B cell (primary cell): Measurements from ENCODE around the gene PDZD2. TPM values are rescaled to one million over a fixed set of nuclear protein-coding genes. Genes with fewer than 3 reads are reported as not detected.

Experiments used
- ATAC-seq: fragments of 200-7000 bp; cut with Tn5 transposase; one replicate; pipeline ENCODE4 v1.10.0; 2021; ENCODE audit warnings: low read depth, mild to moderate bottlenecking, moderate number of reproducible peaks, moderate library complexity
- CTCF ChIA-PET: fragments of 350-600 bp; sonication (Branson Sonifier 250); formaldehyde crosslinking; loops from one replicate; lab custom pipeline; 2021; ENCODE audit warnings: antibody characterized with exemption, inconsistent platforms; lab: Charles Lee
- POLR2A ChIA-PET: fragments of 350-600 bp; sonication (Branson Sonifier 250); formaldehyde crosslinking; loops from one replicate; lab custom pipeline; 2021; ENCODE audit warnings: antibody characterized with exemption; lab: Charles Lee
- DNase-seq: peaks from one replicate; pipeline ENCODE4 v3.0.0; 2013
- H2AFZ ChIP-seq: 2 replicates; pipeline ENCODE4 v1.6.1; 2012; ENCODE audit warnings: mild to moderate bottlenecking, low read depth, low read length; ENCODE audit not compliant: insufficient read depth, poor library complexity, severe bottlenecking
- H3K27ac ChIP-seq, 2 donors: 1 replicate in 1 of 2; 2 replicates in 1 of 2; pipeline ENCODE4 v1.5.1; 2012 to 2013; ENCODE audit warnings: low read length in 2 of 2, mild to moderate bottlenecking in 2 of 2, moderate library complexity in 1 of 2
- H3K27me3 ChIP-seq, 4 experiments: fragments of 200-600 bp in 1 of 4; sonication (generic) in 1 of 4; replicated peaks in 1 of 4; 1 replicate in 2 of 4; 2 replicates in 2 of 4; pipeline versions ENCODE4 v1.6.1 to v1.7.0; 2013 to 2016; ENCODE audit warnings: low read length in 3 of 4, mild to moderate bottlenecking in 2 of 4, mixed read lengths in 1 of 4, moderate library complexity in 1 of 4; ENCODE audit not compliant: insufficient read depth in 4 of 4, control insufficient read depth in 3 of 4; ENCODE audit errors: control extremely low read depth in 1 of 4
- H3K36me3 ChIP-seq, 2 experiments: replicated peaks in 1 of 2; 1 replicate in 1 of 2; 2 replicates in 1 of 2; pipeline versions ENCODE4 v1.6.1 to v1.7.1; 2013; ENCODE audit warnings: low read length in 1 of 2; ENCODE audit not compliant: insufficient read depth in 2 of 2, control insufficient read depth in 1 of 2; ENCODE audit errors: control extremely low read depth in 1 of 2, extremely low read depth in 1 of 2
- H3K4me1 ChIP-seq, 2 donors: fragments of 200-600 bp in 1 of 2; sonication (generic) in 1 of 2; 1 replicate in 1 of 2; 2 replicates in 1 of 2; pipeline versions ENCODE4 v1.5.1 to v1.6.1; 2013 to 2017; ENCODE audit warnings: low read length in 2 of 2; ENCODE audit not compliant: control insufficient read depth in 2 of 2, insufficient read depth in 2 of 2
- H3K4me2 ChIP-seq: replicated peaks from 2 replicates; pipeline ENCODE3; 2012; ENCODE audit warnings: mild to moderate bottlenecking, low read depth, low read length; ENCODE audit not compliant: poor library complexity, severe bottlenecking
- H3K4me3 ChIP-seq, 5 experiments: fragments of 200-600 bp in 1 of 5; sonication (generic) in 1 of 5; 1 replicate in 3 of 5; 2 replicates in 2 of 5; pipeline versions ENCODE4 v1.5.1 to v1.7.0; 2011 to 2016; ENCODE audit warnings: low read length in 4 of 5, mild to moderate bottlenecking in 4 of 5, low read depth in 2 of 5, control low read depth in 1 of 5, moderate library complexity in 1 of 5; ENCODE audit not compliant: insufficient read depth in 1 of 5; ENCODE audit errors: control extremely low read depth in 1 of 5, extremely low read depth in 1 of 5
- H3K79me2 ChIP-seq: fragments of 200-600 bp; sonication (generic); one replicate; pipeline ENCODE4 v1.6.0; 2016; ENCODE audit warnings: low read length; ENCODE audit not compliant: control insufficient read depth, insufficient read depth
- H3K9ac ChIP-seq: fragments of 200-600 bp; sonication (generic); 2 replicates; pipeline ENCODE4 v1.6.1; 2017; ENCODE audit warnings: mild to moderate bottlenecking, low read length, moderate library complexity
- H3K9me3 ChIP-seq, 3 donors: one replicate each; pipeline versions ENCODE4 v1.6.1 to v1.7.1; 2013; ENCODE audit warnings: low read length in 2 of 3; ENCODE audit not compliant: control insufficient read depth in 2 of 3, insufficient read depth in 1 of 3; ENCODE audit errors: control extremely low read depth in 1 of 3
- H4K20me1 ChIP-seq: 2 replicates; pipeline ENCODE4 v1.6.0; 2012; ENCODE audit warnings: mild to moderate bottlenecking, low read length; ENCODE audit not compliant: insufficient read depth, control insufficient read depth, poor library complexity, severe bottlenecking
- H3K27ac Mint-ChIP-seq: one replicate; pipeline ENCODE4 v1.8.0; 2021; ENCODE audit warnings: mixed read lengths
- H3K27me3 Mint-ChIP-seq: one replicate; pipeline ENCODE4 v1.8.0; 2021; ENCODE audit warnings: mixed read lengths
- H3K4me1 Mint-ChIP-seq: one replicate; pipeline ENCODE4 v1.8.0; 2021; ENCODE audit warnings: mixed read lengths
- H3K4me3 Mint-ChIP-seq: one replicate; pipeline ENCODE4 v1.8.0; 2021; ENCODE audit warnings: mixed read lengths
- H3K9me3 Mint-ChIP-seq: one replicate; pipeline ENCODE4 v1.8.0; 2022; ENCODE audit warnings: mixed read lengths; ENCODE audit not compliant: insufficient read depth
- CTCF ChIP-seq: fragments of 200-600 bp; IDR thresholded peaks from one replicate; pipeline ENCODE4 v1.8.0; 2022; ENCODE audit warnings: antibody characterized with exemption, mild to moderate bottlenecking
- EZH2 ChIP-seq: IDR thresholded peaks from 2 replicates; pipeline ENCODE4 v1.6.1; 2012; ENCODE audit warnings: borderline replicate concordance, low read depth, mild to moderate bottlenecking, moderate library complexity, low read length; ENCODE audit not compliant: insufficient read depth, poor library complexity, severe bottlenecking
- WGBS: methylation state at CpG from one replicate; pipeline ENCODE4 v1.1.5; 2013; ENCODE audit warnings: missing lambda C conversion rate; ENCODE audit not compliant: insufficient coverage; 5-methylcytosine and 5-hydroxymethylcytosine counted together
- intact Hi-C: fragments of 100-400 bp; cut with micrococcal nuclease; formaldehyde crosslinking; loops from one replicate; pipeline ENCODE4 v1.10.0; 2022
- polyA plus RNA-seq: library from polyadenylated mRNA; depleted of rRNA; stranded (reverse); fragments of >200 nt; gene quantifications from 2 replicates; pipeline ENCODE4 v1.2.3, GENCODE V29; 2012
- total RNA-seq, 2 donors: library from RNA; stranded (reverse); fragments of 120-200 nt in 1 of 2; gene quantifications; 1 replicate in 1 of 2; 2 replicates in 1 of 2; pipeline versions ENCODE4 v1.2.3 to v1.2.4, GENCODE V29; 2013 to 2022

The PDZD2 gene
- total and polyA plus RNA-seq, 2 donors (not counting 1 experiment from before 2014, with no cell fraction given): not detected

DNA sequence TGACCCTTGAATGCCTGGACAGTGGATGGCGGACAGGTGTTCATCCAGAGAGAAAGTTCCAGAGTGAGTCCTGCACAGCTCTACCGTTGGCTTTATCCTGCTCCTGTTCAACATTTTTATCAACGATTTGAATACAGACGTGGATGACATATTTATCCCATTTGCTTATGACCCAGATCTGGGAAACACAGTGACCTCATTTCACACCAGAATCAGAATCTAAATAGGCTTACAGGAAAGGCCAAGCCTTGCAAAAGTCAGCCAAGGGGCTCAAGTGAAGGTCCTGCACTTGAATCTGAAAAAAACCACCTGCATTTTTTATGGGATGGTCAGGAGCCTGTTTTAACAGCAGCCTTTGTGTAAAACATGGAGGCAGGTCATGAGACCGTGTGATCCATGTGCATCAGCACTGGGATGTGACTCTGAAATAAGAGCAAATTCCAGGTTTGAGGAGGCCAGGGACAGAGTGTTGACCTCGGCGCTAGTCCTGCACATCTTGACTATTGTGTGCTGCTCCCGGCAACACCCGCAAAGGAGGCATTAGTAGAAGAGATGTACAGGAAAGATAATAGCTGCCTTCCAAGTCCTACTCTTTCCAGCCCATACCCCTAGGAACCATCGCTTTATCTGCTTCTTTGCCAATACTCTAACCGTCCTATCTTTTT lies 18.5 kb downstream of the PDZD2 start:
- H2AFZ ChIP-seq: no peak overlapping the region
- H3K4me1 ChIP-seq: no peaks in the 10 kb centered on the region
- intact Hi-C loops: no loop called here
- Mint-ChIP-seq H3K27me3 (peaks cover 22% of the 10 kb centered on the region), H3K4me1 (no peaks in the 10 kb centered on the region), H3K4me3 (no peak overlapping the region), H3K27ac (no peak overlapping the region), H3K9me3 (no peaks in the 10 kb centered on the region)
- H3K27ac ChIP-seq: no peak overlapping the region
- no peaks in the 10 kb centered on the region for H3K79me2 ChIP-seq
- DNase-seq: no peak
- no peak overlapping the region for H3K4me2 ChIP-seq
- H3K27me3 ChIP-seq: no peaks in the 10 kb centered on the region
- ChIA-PET CTCF (no interaction called here), POLR2A (no interaction called here)
- TF ChIP-seq EZH2 (no peak), CTCF (no peak)
- H3K9me3 ChIP-seq: no peaks in the 10 kb centered on the region
- no peaks in the 10 kb centered on the region for H3K36me3 ChIP-seq
- 96% methylated on average over 9 of the region's 11 CpGs for WGBS
- H4K20me1 ChIP-seq: no peaks in the 10 kb centered on the region
- no peak for ATAC-seq
- no peak overlapping the region for H3K9ac ChIP-seq
- no peak overlapping the region for H3K4me3 ChIP-seq

DNA sequence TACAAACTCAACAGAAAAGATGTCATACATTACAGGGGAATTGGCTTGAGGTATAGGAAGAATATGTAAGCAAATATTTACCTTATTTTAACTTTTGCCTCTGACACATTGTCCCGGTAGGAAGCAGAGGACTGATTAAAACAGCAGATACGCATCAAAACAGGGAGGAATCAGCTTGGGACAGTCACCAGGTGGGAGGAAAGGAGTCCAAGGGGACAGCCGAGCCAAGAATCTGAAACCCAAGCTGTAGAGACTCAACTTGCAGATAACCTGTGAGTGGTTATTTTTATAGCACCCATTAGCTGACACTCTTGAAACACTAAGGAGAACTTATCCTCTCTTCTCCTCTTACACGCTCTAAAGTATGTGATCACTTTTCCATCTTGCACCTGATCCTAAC lies 22.3 kb downstream of the PDZD2 start:
- Histone ChIP-seq H3K4me1 (no peaks in the 10 kb centered on the region), H3K4me3 (no peak overlapping the region), H3K79me2 (no peaks in the 10 kb centered on the region), H3K27ac (no peak overlapping the region), H3K4me2 (no peak overlapping the region), H3K9me3 (no peaks in the 10 kb centered on the region), H3K36me3 (no peaks in the 10 kb centered on the region), H4K20me1 (no peaks in the 10 kb centered on the region), H3K27me3 (no peaks in the 10 kb centered on the region), H2AFZ (no peak overlapping the region), H3K9ac (no peak overlapping the region)
- Mint-ChIP-seq H3K9me3 (no peaks in the 10 kb centered on the region), H3K4me1 (no peaks in the 10 kb centered on the region), H3K27ac (no peak overlapping the region), H3K4me3 (no peak overlapping the region), H3K27me3 (peaks cover 20% of the 10 kb centered on the region)
- TF ChIP-seq EZH2: no peak
- TF ChIP-seq CTCF: no peak
- DNase-seq (no peak), ATAC-seq (no peak)
- ChIA-PET CTCF (interaction anchor here (1.1 kb wide), 1 partner anchor 23 kb away, joined by 4 read pairs; the partner anchor contains the start of gene PDZD2), POLR2A (no interaction called here)
- WGBS: 95% methylated on average over 2 of the region's 4 CpGs
- intact Hi-C loops: no loop called here
